ENCODE measurements around the gene SH3RF3. TPM values are rescaled to one million over a fixed set of nuclear protein-coding genes. Genes with fewer than 3 reads are reported as not detected.

Gene SH3RF3
- total RNA-seq, 4 donors from 2014 or later: 2.4 to 5.5 (median 2.9) TPM

DNA sequence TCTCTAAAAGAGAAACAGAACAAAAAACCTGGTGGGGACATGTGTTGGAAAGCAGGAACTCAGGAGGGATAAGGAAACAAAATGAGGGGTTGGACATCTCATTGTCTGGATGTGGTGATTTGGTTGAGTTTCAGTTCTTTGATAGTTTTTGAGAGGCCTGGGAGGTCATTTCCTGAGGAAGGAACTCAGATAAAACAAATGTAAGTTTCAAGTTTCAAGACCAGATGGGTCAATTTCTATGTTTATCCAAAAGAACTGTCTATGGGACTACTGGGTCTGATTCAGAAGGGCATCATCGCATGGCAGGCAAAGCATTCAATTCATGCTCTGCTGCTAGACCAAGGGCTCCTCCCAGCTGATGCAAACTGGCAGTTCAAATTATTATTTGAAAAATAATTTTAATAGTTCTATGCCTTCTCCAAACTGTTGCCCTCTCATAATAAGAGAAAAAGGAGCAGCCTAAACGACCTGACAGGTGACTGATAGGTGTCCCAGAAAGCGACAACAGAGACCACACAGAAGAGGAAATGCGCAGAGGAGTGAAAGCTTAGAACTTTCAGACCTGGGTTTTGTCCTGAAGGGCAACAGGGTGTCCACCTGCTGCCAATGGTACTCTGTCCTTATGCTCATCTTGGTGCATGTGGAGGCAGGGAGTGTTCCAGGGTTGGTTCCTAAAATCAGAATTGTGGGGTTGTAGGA, 39.3 kb upstream of the SH3RF3 start:
- 79 to 88% methylated on average over 4 of the region's 4 CpGs for WGBS, 2 donors
- intact Hi-C loops (cut with DNase I): no loop called here
- no peak for TF ChIP-seq POLR2A (IDR thresholded peaks at IDR 0.05)
- TF ChIP-seq, protein P1, sequence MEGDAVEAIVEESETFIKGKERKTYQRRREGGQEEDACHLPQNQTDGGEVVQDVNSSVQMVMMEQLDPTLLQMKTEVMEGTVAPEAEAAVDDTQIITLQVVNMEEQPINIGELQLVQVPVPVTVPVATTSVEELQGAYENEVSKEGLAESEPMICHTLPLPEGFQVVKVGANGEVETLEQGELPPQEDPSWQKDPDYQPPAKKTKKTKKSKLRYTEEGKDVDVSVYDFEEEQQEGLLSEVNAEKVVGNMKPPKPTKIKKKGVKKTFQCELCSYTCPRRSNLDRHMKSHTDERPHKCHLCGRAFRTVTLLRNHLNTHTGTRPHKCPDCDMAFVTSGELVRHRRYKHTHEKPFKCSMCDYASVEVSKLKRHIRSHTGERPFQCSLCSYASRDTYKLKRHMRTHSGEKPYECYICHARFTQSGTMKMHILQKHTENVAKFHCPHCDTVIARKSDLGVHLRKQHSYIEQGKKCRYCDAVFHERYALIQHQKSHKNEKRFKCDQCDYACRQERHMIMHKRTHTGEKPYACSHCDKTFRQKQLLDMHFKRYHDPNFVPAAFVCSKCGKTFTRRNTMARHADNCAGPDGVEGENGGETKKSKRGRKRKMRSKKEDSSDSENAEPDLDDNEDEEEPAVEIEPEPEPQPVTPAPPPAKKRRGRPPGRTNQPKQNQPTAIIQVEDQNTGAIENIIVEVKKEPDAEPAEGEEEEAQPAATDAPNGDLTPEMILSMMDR (IDR thresholded peaks at IDR 0.05): no peak

DNA sequence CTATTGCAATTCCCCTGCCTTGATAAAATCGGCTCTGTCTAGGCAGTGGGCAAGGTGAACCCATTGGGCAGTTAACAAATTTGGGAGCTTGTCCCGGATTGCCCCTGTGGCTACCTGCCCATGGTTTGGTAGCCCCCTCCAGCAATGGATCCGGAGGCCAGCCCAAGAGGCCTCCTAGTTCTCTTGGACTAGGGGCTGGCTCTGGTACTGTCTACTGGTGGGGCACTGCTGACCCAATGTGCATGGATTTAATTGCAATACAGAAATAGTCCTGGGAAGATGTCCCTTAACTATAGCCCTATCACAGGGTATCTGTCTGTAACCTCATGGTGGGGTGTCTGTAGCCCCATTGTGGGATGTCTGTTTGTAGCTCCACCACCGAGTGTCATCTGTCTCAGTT, 37.5 kb upstream of the SH3RF3 start:
- H3K9me3 ChIP-seq: no peaks in the 10 kb centered on the region
- DNase-seq: no peak
- H3K27me3 ChIP-seq: no peaks in the 10 kb centered on the region
- no peak overlapping the region for H3K4me3 ChIP-seq
- no peak overlapping the region for H3K27ac ChIP-seq
- no peaks in the 10 kb centered on the region for H3K4me1 ChIP-seq
- intact Hi-C loops (cut with DNase I): no loop called here
- no peaks in the 10 kb centered on the region for H3K36me3 ChIP-seq
- WGBS, 2 donors: 89 to 90% methylated on average over 2 of the region's 4 CpGs
- TF ChIP-seq, protein P1 (IDR thresholded peaks at IDR 0.05): no peak
- TF ChIP-seq POLR2A (IDR thresholded peaks at IDR 0.05): no peak

More for the DNA sequence above, 39.3 kb upstream of the SH3RF3 start:
- Histone ChIP-seq H3K4me3 (no peak overlapping the region), H3K9me3 (no peaks in the 10 kb centered on the region), H3K4me1 (no peaks in the 10 kb centered on the region), H3K36me3 (no peaks in the 10 kb centered on the region), H3K27ac (no peak overlapping the region), H3K27me3 (no peaks in the 10 kb centered on the region)
- DNase-seq: no peak

- Histone ChIP-seq H3K4me3 (no peak overlapping the region), H3K36me3 (no peaks in the 10 kb centered on the region), H3K27me3 (no peaks in the 10 kb centered on the region), H3K27ac (no peak overlapping the region), H3K4me1 (peaks cover 0 to 10% (median 0%) of the 10 kb centered on the region in 3 donors), H3K9me3 (no peaks in the 10 kb centered on the region)
- TF ChIP-seq, protein P1 (IDR thresholded peaks at IDR 0.05): no peak
- TF ChIP-seq POLR2A (IDR thresholded peaks at IDR 0.05): no peak
- intact Hi-C loops (cut with DNase I): no loop called here
- DNase-seq: no peak
- 94 to 96% methylated on average over 3 of the region's 3 CpGs for WGBS, 2 donors
Observed at GRCh38 chr2:109094144-109094543, 34.9 kb upstream of the SH3RF3 start.

DNA sequence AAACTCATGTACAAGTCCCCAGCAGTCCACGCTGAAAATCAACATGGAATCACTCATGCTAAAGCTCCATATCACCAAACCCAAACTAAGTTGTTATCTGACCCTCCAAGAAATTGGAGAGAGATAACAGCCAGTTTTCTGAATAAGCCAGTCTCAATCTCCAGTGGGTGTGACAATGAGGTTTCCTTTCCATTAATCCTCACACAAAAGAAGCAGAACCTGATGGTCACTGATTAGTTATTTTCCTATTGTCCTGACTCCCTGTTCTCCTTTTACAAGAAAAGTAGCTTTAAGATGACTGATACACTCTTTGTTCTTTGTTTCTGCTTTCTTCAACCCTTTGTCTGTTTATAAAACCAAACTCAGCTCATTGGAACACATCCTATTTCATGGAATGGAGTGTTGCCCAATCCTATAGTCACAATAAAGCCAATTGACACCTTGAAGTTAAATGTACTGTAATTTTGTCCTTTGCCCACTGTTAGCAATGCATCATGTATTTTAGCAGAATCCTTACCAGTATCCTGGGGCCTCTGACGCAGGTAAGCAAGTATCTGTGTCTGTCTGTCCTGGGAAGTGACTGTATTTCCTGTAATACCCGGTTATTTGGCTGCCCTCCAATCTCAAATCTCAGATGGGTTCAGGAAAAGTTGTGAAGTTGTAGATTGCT, 30.6 kb upstream of the SH3RF3 start:
- Histone ChIP-seq H3K27ac (no peak overlapping the region), H3K4me1 (peaks cover 0 to 10% (median 0%) of the 10 kb centered on the region in 3 donors), H3K27me3 (peaks cover 0 to 5% (median 0%) of the 10 kb centered on the region in 4 donors), H3K4me3 (no peak overlapping the region), H3K9me3 (no peaks in the 10 kb centered on the region), H3K36me3 (no peaks in the 10 kb centered on the region)
- TF ChIP-seq, protein P1 (IDR thresholded peaks at IDR 0.05): no peak
- TF ChIP-seq POLR2A (IDR thresholded peaks at IDR 0.05): no peak
- DNase-seq: no peak
- intact Hi-C loops (cut with DNase I): no loop called here
- 42 to 55% methylated on average over 3 of the region's 3 CpGs for WGBS, 2 donors

DNA sequence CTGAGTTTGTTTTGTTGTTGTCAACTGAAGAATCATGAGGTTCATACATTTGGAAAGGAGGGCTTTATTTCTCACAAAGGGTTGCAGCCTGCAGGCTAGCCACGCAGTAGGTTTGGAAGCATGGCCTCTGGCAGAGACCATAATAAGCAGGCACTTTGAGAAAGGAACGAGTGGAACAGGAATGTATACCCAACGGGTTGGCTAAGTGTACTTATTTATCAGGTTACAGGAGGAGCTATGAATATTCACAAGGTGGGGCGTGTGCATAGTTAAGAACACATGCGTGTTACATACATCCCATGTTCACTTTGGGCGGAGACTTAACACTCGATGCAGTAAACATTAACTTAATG, 30.1 kb upstream of the SH3RF3 start:
- intact Hi-C loops (cut with DNase I): no loop called here
- no peak for TF ChIP-seq POLR2A (IDR thresholded peaks at IDR 0.05)
- Histone ChIP-seq H3K4me3 (no peak overlapping the region), H3K27me3 (peaks cover 0 to 6% (median 0%) of the 10 kb centered on the region in 4 donors), H3K9me3 (no peaks in the 10 kb centered on the region), H3K4me1 (peaks cover 0 to 10% (median 0%) of the 10 kb centered on the region in 3 donors), H3K27ac (no peak overlapping the region), H3K36me3 (no peaks in the 10 kb centered on the region)
- WGBS, 2 donors: 63 to 72% methylated on average over 7 of the region's 7 CpGs
- no peak for DNase-seq
